Esophagus mucosa (tissue), 1 donor: Measurements from ENCODE around the gene WWC1. TPM values are rescaled to one million over a fixed set of nuclear protein-coding genes. Genes with fewer than 3 reads are reported as not detected.
"Not testable (repeated sequence)": the region's sequence is repeated elsewhere in the genome, so short reads cannot be mapped to it uniquely, and the experiment has no call there.

Source experiments
- ATAC-seq: fragments of 200-7000 bp; cut with Tn5 transposase; one replicate; pipeline ENCODE4 v1.9.1; 2020
- total RNA-seq: library from RNA; stranded (reverse); gene quantifications from one replicate; pipeline ENCODE4 v1.2.4, GENCODE V29; 2023
- donor health status: DM: yes; HTN: yes; CAD: no.

WWC1 gene
- total RNA-seq, 1 donor from 2014 or later, result 18.5 TPM

DNA sequence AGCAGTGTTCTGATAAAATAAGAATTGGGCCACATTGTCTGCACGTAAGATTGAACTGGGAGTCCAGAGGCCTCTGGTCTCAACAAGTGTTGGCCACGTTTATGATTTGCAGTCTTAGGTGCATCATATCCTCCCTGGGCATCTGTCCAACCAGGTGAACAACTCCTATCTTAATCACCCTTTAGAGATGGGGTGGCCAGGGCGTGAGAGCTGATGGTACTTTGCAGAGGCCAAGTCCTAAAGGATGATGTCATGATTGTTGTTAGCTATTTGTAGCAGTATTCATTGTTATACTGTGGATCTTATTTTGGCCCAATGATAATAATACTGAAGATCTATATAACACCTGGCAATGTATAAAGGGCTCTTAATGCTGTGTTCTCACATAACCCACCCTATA is 121.6 kb downstream of the WWC1 start:
- peak; percentile 59 for ATAC-seq

- no peak for ATAC-seq
These were observed 122.2 kb downstream of the WWC1 start for GRCh38 chr5:168413596-168413995.

- no peak for ATAC-seq
These were observed 124.0 kb downstream of the WWC1 start for GRCh38 chr5:168415401-168415800.

DNA sequence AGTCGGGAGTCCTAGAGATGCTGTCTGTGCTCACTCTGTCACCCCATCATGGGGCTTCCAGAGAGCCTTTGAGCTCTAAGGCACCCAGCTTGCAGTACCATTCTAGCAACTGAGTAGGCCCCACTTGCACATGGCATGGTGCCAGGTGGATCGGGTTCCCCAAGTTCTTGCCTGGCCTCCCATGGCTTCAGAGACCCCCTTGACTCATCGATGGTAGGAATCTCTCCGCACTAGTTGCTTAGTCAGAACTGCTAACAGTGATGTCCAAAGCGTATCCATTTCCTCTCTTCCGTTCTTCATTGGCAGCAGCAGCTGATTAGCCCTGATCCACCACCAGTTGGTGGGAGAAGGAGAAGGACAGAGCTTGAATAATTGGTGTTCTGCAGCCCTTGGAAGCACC is 124.5 kb downstream of the WWC1 start:
- no peak for ATAC-seq

DNA sequence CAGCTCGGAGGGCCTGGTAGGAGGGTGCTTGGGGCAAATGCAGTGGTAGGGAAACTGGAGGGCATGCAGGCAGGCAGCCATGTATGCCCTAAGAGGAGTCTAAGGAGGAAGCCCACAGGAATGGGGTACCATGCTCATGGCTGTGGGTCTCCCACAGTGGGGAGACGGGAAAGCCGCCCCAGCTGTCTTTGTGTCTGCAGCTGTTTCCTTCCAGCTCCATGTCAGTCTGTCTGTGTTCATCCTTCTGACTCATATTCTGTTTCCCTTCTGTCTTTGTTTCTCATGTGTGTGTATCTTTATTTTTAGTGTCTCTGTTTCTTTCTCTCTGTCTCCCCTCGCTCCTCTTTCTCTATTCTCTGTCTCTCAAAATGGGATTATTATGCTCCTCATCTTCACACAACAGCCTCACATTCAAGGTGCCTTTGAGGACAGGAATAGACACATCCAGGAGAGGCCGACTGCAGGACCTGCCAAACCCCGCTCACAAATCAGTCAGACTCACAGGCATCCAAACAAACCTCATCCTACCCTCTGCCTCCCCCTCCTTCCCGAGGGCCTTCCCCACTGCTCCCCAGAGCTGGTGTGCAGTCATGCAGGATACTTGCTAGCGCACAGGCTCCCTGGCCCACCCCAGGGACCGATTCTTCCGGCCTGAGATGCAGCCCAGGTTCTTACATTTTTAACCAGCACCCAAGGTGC is 126.4 kb downstream of the WWC1 start:
- ATAC-seq, result no peak

GRCh38 chr5:168420461-168420860 is 129.0 kb downstream of the WWC1 start:
- no peak for ATAC-seq

- peak; percentile 61 for ATAC-seq
These were observed 131.0 kb downstream of the WWC1 start for GRCh38 chr5:168422431-168422830.

DNA sequence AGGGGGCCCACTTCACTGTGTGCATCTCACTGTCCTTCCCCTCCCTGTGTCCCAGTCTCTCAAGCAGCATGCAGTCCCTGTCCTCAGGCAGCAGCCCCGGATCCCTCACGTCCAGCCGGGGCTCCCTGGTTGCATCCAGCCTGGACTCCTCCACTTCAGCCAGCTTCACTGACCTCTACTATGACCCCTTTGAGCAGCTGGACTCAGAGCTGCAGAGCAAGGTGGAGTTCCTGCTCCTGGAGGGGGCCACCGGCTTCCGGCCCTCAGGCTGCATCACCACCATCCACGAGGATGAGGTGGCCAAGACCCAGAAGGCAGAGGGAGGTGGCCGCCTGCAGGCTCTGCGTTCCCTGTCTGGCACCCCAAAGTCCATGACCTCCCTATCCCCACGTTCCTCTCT is 132.0 kb downstream of the WWC1 start:
- no peak for ATAC-seq

GRCh38 chr5:168423971-168424370 is 132.5 kb downstream of the WWC1 start:
- no peak for ATAC-seq

DNA sequence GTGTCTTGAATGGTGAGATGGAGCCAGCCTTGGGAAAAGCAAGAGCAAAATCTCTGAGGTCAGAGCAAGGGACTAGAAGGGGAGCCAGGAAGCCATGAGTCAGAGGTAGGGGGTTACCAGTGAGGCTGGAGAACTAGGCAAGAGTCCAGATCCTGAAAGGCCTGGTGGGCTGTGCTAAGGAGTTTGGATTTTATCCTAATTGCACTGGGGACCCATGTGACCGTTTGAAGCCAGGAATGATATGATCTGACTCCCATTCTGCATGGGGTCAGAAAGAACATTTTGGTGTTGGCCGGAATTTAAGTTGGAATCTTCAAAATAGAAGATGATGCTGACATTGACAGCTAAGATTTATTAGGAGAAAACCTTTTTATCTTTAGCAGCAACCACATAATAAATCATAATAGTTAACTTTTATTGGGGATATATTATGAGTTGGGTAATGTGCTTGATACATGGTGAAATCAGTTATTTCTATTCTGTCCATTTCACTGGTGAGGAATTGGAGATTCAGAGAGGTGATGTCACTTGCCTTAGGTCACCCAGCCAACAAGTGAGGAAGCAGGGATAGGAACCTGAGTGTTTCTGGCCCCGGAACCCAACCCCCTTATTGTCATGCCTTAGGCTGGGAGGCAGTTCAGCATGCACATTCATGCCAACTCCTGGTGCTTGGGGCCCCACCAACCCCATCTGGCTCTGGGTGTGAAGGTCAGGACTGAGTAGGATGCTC is 133.3 kb downstream of the WWC1 start:
- no peak for ATAC-seq

GRCh38 chr5:168426007-168426863 is 134.8 kb downstream of the WWC1 start:
- ATAC-seq, result no peak

DNA sequence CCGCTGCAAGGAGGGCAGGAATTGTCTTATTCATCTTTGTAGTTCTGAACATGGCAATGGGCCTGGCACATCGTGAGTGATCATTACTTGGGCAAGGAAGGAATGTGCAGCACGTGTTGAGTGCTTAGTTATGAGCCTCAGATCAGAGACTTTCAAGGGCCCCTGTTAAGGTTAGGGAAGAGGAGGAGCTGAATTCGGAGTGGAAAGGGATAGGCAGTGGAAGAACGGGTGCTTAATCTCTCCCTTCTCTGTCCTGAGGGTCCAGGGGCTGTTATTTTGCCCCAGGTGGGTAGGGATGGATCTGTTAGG is 135.4 kb downstream of the WWC1 start:
- no peak for ATAC-seq

DNA sequence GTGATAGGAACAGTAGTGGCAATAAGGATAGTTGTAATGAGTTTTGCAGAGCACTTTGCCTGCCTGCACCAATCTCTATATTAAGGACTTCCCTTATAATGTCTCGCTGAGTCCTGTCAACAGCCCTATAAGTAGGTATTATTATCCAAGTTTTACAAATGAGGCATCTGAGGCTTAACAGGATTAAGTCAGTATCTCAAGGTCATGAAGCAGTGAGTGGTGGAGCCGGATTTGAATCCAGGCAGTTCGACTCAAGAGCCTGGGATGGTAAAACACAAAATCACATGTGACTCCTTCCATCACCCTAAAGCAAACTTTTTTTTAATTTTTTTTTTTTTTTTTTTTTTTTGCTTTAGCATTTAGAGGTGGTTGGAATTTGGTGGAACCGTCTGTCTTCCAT is 135.8 kb downstream of the WWC1 start:
- ATAC-seq, result no peak

GRCh38 chr5:168428552-168428951 is 137.1 kb downstream of the WWC1 start:
- ATAC-seq, result no peak

- ATAC-seq, result no peak
These were observed 138.9 kb downstream of the WWC1 start for GRCh38 chr5:168430296-168430695.

DNA sequence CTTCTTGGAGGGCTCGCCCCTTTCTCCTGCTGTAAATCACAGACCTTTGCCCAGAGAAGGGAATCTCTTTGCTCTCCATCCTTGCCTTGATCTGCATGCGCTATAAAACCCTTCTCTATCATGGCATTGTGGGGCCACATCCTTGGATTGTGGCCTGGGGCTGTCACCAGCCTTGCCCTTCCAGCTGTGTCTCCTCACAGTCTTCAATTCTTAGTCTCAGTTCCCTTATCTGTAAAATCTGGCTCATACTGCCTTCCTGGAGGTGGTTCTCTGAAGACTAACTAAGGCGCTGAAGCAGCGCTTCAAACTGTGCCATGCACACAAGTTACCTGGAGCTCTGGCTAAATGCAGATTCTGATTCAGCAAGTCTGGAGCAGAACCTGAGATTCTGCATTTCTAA is 141.5 kb downstream of the WWC1 start:
- no peak for ATAC-seq

GRCh38 chr5:168434001-168434400 is 142.6 kb downstream of the WWC1 start:
- ATAC-seq, result no peak

- no peak for ATAC-seq
These were observed 143.4 kb downstream of the WWC1 start for GRCh38 chr5:168434746-168435321.

GRCh38 chr5:168435340-168435739 is 143.9 kb downstream of the WWC1 start:
- ATAC-seq, result not testable (repeated sequence)

GRCh38 chr5:168438349-168438748 is 146.9 kb downstream of the WWC1 start:
- ATAC-seq, result peak; percentile 38

DNA sequence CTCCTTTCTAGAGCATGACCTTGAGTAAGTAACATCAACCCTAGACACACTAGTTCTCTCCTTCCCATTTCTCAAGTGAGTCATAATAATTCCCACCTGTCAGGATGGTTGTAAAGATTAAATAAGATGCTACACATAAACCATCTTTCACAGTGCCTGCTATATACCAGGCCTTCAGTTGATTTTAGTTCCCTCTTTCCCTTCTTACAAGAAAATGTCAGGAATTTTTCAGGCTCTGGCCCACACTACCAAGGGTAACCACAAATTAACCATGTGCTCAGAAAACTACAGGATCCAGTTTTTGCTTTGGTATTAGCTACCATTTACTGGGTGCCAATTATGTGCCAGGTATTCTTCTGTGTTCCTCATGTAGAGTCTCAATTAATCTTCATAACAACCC is 152.1 kb downstream of the WWC1 start:
- no peak for ATAC-seq

DNA sequence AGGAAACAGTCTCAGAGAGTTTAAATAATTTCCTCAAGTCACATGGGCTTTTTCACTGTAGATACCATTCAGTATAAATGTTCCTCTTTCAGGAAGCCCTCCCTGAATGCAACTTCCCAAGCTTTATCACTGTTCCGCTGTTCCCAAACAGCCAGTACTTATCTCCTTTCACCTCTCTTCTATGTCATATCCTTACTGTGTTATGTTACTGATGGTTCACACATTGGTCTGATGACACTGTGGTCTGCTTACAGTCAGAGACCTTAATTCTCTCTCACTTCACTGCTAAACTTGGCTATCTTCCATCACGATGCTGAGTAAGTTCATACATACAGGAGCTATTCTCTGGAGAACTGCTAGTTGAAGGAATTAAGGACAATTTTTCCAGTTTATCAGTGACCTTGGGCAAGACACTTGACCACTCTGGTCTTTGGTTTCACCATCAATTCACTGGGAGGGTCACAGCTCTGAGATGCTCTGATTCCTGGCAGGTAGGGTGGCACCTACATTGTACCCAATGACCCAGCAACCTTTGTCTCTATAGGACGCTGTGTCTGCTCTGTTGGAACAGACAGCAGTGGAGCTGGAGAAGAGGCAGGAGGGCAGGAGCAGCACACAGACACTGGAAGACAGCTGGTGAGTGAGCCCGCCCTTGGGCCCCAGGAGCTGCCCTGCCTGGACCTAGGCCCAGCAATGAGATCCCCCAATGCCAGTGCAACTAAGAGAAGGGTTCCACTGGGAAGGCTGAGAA is 152.7 kb downstream of the WWC1 start:
- no peak for ATAC-seq
